VCaP (cell line): Measurements from ENCODE around the gene FAM81B.

ENCODE experiments used
- H3K27ac ChIP-seq: fragments of 450-650 bp; 2 replicates; pipeline ENCODE4 v1.5.1; 2017
- TF ChIP-seq, protein P1 (sequence below): fragments of 450-650 bp; conservative IDR thresholded peaks from 2 replicates; pipeline ENCODE4 v1.5.1; 2017; ENCODE audit warnings: mild to moderate bottlenecking, moderate library complexity

The FAM81B gene

DNA sequence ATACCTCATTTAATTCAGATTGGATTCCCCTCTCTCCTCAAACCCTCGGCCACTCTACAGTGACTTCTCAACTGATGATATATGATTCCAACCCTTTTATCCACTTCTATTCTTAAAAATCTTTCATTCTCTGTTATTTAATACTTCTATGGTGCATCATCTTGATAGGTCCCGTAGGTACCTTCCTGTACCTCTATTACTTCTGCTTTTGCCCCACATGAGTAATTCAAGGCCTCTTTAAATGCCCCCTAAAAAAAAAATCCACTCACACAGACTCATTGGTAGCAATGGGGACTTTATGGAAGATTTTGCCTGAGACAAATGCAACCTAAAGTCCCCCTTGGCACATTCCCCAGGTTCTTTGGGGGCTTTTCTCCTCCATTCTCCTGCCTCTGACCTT lies 54.3 kb downstream of the FAM81B start:
- TF ChIP-seq, protein P1, sequence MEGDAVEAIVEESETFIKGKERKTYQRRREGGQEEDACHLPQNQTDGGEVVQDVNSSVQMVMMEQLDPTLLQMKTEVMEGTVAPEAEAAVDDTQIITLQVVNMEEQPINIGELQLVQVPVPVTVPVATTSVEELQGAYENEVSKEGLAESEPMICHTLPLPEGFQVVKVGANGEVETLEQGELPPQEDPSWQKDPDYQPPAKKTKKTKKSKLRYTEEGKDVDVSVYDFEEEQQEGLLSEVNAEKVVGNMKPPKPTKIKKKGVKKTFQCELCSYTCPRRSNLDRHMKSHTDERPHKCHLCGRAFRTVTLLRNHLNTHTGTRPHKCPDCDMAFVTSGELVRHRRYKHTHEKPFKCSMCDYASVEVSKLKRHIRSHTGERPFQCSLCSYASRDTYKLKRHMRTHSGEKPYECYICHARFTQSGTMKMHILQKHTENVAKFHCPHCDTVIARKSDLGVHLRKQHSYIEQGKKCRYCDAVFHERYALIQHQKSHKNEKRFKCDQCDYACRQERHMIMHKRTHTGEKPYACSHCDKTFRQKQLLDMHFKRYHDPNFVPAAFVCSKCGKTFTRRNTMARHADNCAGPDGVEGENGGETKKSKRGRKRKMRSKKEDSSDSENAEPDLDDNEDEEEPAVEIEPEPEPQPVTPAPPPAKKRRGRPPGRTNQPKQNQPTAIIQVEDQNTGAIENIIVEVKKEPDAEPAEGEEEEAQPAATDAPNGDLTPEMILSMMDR: no peak
- H3K27ac ChIP-seq: no peak overlapping the region

DNA sequence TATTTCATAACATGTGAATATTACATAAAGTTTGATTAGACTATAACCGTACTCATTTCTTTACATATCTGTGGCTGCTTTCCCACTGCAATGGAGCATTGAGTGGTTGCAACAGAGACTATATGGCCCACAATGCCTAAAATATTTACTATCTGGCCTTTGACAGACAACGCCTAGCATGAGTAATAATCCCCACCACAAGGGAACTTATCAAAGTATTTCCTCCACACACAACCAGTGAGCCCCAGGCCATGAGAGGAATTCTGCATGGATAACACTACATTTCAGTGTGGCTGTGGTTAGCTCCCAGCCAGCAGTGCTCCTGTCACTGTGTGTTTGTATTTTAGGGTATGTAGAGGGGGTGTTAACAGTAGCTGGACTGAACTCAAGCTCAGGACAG lies 54.8 kb downstream of the FAM81B start:
- TF ChIP-seq, protein P1: no peak
- H3K27ac ChIP-seq: no peak overlapping the region

DNA sequence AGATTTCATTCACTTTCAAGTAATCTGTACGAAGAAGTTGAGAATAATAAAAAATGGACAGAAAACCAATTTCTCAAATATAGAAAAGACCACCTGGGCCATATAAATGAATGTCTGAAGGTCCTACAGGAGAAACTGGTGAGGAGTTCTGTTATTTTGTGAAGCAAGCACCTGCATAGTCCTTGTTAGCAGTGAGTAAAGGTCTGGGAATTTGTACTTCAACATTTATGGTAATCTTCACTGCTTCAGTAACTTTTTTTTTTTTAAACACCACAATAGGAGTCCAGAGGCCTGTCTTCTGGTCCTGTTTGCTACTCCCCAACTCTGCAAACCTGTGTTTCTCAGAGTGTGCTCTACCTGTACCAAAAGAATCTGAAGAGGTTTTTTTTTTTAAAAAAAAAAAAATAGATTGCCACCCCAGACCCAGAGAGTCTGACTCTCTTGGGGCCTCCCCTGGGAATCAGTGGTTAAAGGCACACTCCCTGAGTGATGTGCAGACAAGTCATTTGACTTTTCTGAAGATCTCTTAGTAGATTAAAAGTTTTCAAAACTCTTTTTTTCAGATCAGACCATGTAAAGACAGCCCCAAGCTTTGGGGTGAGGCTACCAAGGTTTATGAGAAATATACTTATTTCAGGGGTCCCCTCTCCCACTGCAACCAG lies 55.5 kb downstream of the FAM81B start:
- no peak overlapping the region for H3K27ac ChIP-seq
- TF ChIP-seq, protein P1: no peak

DNA sequence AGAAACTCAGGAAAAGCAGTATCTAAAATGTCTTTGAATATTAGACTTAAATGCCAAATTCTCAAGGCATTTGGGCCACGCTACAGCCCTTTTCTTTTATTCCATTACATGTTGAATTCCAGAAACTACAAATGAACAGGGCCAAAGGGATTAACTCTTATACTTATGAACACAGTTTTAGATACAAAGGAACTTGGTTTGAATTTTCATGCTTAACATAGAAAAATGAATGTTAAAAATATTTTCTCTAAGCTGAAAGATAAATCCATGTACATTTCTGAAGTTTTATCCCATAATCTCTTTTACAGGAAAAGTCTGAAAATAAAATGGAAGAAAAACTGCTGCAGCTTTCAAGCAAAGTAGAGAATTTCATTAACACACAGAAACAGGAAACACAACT lies 56.8 kb downstream of the FAM81B start:
- TF ChIP-seq, protein P1: no peak
- H3K27ac ChIP-seq: no peak overlapping the region

DNA sequence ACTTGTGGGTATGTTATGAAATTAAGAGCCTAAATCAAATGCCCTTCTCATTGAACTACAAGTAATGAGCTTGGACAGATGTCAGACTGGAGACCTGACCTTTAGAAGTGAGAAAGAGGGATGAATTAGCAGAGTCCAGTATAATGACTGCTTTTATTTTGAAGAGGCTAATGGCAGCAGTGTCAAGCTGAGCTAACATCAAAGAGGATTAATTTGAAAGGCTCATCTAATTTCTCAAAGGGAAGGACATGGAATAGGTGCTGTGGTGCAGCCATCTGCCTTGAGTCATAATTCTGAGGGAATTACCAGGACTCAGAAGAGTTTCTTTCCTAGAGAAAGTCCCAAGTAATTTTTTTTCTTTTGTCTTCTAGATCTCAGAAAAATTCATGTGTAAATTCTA lies 57.6 kb downstream of the FAM81B start:
- TF ChIP-seq, protein P1: no peak

DNA sequence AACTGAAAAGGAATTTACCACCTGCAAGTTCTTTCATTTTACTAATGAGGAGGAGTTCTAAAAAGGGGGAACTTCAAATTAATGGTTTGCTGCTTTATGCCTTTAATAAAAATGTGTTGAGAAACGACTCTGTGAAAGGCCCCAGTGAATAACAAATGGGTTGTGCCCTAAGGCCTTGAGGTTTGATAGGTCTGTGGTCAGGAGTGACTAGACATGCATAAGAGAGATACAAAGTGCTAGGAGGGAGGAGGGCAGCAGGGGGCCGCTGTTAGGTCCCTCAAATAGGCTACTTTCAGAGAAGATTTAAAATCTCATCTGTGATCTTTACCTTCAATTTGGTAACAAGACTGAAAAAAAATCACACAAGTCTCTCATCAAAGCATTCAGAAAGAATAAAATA lies 58.3 kb downstream of the FAM81B start:
- no peak overlapping the region for H3K27ac ChIP-seq
- TF ChIP-seq, protein P1: no peak

More for the DNA sequence above, 57.6 kb downstream of the FAM81B start:
- no peak overlapping the region for H3K27ac ChIP-seq

DNA sequence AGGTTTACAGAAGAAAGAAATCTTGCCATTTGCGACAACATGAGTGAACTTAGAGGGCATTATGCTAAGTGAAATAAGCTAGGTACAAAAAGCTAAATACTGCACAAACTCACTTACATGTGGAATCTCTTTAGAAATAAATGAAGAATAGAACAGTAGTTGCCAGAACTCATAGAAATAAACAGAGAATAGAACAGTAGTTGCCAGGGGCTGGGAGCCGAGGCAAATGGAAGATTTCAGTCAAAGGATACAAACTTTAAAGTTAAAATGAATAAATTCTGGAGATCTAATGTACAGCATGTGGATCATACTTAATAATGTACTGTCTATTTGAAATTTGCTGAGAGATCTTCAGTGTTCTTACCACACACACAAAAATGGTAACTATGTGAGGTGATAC lies 63.4 kb downstream of the FAM81B start:
- TF ChIP-seq, protein P1: no peak
- H3K27ac ChIP-seq: no peak overlapping the region
